ENCODE results near the gene HNRNPLL. TPM values are rescaled to one million over a fixed set of nuclear protein-coding genes. Genes with fewer than 3 reads are reported as not detected.

The HNRNPLL gene
- total and polyA plus RNA-seq, 2 of the 8 experiments (the other 6 are each of a cell fraction or from before 2014, with no cell fraction given), result 18.6 to 69.3 TPM

DNA sequence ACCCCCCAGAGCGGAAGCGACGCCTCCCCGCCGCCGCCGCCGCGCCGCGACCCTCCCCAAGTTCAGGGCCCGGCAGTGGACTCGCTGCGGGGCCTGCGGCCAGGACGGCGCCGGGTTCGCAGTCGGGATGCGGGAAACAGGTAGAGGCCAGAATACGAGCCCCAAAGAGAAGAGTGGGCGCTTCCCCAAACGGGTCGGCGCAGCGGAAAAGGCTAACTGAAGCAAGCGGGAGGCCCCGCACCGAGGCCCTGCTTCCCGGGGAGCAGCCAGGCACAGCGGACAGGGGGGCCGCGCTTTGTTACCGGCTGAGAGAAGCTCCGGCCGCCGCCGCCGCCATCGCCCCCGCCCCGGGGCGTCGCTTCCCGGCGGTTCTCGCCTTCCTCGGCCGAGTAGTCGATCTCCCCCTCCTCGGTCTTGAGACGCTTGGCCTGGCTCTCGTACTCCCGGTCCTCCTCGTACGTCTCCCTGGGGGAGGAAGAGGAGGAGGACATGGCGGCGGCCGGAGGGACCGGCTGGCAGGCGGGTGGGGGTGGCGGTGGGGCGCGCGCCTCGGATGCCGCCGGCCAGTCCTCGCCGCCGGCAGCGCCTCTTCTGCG, 494 bp downstream of the HNRNPLL start:
- H3K9me3 ChIP-seq (ENCODE audit: insufficient read depth in 2 of 2, low read depth in 1 of 2, low read length in 1 of 2), result no peaks in the 10 kb centered on the region
- peak overlapping the region; percentile 73 for H2BK5ac ChIP-seq (ENCODE audit: low read depth, low read length)
- no peaks in the 10 kb centered on the region for H3K79me1 ChIP-seq (ENCODE audit: low read depth, low read length)
- 1% methylated on average over 33 of the region's 74 CpGs; no CpG with 5 or more reads in 1 of the 2 experiments for WGBS, 2 experiments (ENCODE audit: extremely low coverage in 1 of 2, insufficient coverage in 1 of 2, insufficient read length in 1 of 2, insufficient replicate concordance in 2 of 2, low coverage in 1 of 2, low lambda C conversion rate in 2 of 2, missing lambda C conversion rate in 1 of 2)
- H4K8ac ChIP-seq (ENCODE audit: extremely low read depth, insufficient read depth, low read length), result peak overlapping the region; percentile 96
- H3K14ac ChIP-seq (ENCODE audit: insufficient read length), result no peak overlapping the region
- peak overlapping the region; percentile 91 for H3K27ac ChIP-seq (ENCODE audit: low read depth, low read length)
- peak overlapping the region; percentile 82 to 93 (median 84) for H3K9ac ChIP-seq (replicated peaks in 1 of 4; ENCODE audit: extremely low read depth in 1 of 4, low read depth in 3 of 4, low read length in 3 of 4)
- H3K4me2 ChIP-seq (ENCODE audit: insufficient read depth in 1 of 2, low read depth in 2 of 2, low read length in 2 of 2), result peak overlapping the region; percentile 77 to 81
- H3K79me2 ChIP-seq (ENCODE audit: control insufficient read depth in 1 of 2, insufficient read depth in 2 of 2, low read length in 2 of 2), result peaks cover 17 to 47% of the 10 kb centered on the region in 2 experiments
- peak overlapping the region; percentile 80 to 94 (median 84) for H3K4me3 ChIP-seq (ENCODE audit: extremely low read depth in 1 of 4, insufficient read depth in 2 of 4, low read depth in 3 of 4, low read length in 4 of 4)
- H2AFZ ChIP-seq (ENCODE audit: low read length), result no peak overlapping the region
- H4K5ac ChIP-seq (ENCODE audit: insufficient read length, low read depth, low read length), result peak overlapping the region; percentile 69
- DNase-seq (ENCODE audit: low read depth in 1 of 2, low spot score in 2 of 2) (peak in 1 of 2 experiments; percentile 75), FAIRE-seq (no peak)
- no peak overlapping the region for H2BK20ac ChIP-seq (ENCODE audit: low read length)
- ChIA-PET POLR2A (ENCODE audit: partially characterized antibody) (interaction anchor here (0.6 to 21.1 kb wide), 26 partner anchors 9 to 248 kb away, joined by 3 to 334 read pairs (median 4); partner anchors contain the start of genes GALM and SRSF7), CTCF (ENCODE audit: partially characterized antibody) (interaction anchor here (0.8 to 14.3 kb wide), 10 partner anchors 11 to 226 kb away, joined by 3 to 119 read pairs (median 5); no protein-coding TSS in a partner anchor)
- no peak overlapping the region for H3K4ac ChIP-seq (replicated peaks; ENCODE audit: insufficient read length, low read depth, low read length)
- no peaks in the 10 kb centered on the region for H3K27me3 ChIP-seq (replicated peaks in 1 of 4; ENCODE audit: control insufficient read depth in 3 of 4, extremely low read depth in 1 of 4, insufficient read depth in 3 of 4, low read length in 3 of 4)
- peaks cover 3 to 20% of the 10 kb centered on the region in 2 experiments for H4K20me1 ChIP-seq (replicated peaks in 1 of 2; ENCODE audit: control insufficient read depth in 1 of 2, insufficient read depth in 2 of 2, low read length in 2 of 2)
- peaks cover 0 to 9% (median 3%) of the 10 kb centered on the region in 4 experiments; a peak in 3 of 7 replicates for H3K4me1 ChIP-seq (replicated peaks in 1 of 4; ENCODE audit: control insufficient read depth in 3 of 4, insufficient read depth in 4 of 4, low read length in 3 of 4)
- H3K18ac ChIP-seq (ENCODE audit: extremely low read depth, low read length), result peak overlapping the region; percentile 96
- peak overlapping the region; percentile 92 for H3K56ac ChIP-seq (replicated peaks; ENCODE audit: insufficient read length, low read depth, low read length)
- H2BK15ac ChIP-seq (ENCODE audit: low read length), result no peak overlapping the region
- H2BK120ac ChIP-seq (replicated peaks; ENCODE audit: low read depth, low read length), result no peak overlapping the region
- no peak overlapping the region for H2AK5ac ChIP-seq (ENCODE audit: low read depth, low read length)
- TF ChIP-seq GABPA (IDR thresholded peaks at IDR 0.05; ENCODE audit: borderline replicate concordance, insufficient read depth, low read length) (no peak), YY1 (IDR thresholded peaks at IDR 0.05; ENCODE audit: low read depth, low read length) (peak; percentile 50; the same call in 1 of the 2 replicates), FOSL1 (IDR thresholded peaks at IDR 0.05; ENCODE audit: insufficient read depth, low read depth, low read length) (no peak), PHF8 (conservative IDR thresholded peaks at IDR 0.05; ENCODE audit: low read depth, low read length) (peak; percentile 76; the same call in 1 of the 2 replicates), RBBP5 (IDR thresholded peaks at IDR 0.05; ENCODE audit: borderline replicate concordance, low read depth, low read length) (0 out of 2 replicates have a peak, but pooled peaks have one; percentile 61), JUND (IDR thresholded peaks at IDR 0.05; ENCODE audit: low read length) (no peak), ZNF274 (IDR thresholded peaks at IDR 0.05; ENCODE audit: borderline replicate concordance, extremely low read depth, low read length) (no peak), TBP (IDR thresholded peaks at IDR 0.05; ENCODE audit: low read depth, low read length) (peak; percentile 14; the same call in 1 of the 2 replicates), POU5F1 (IDR thresholded peaks at IDR 0.05; ENCODE audit: low read depth, low read length) (no peak), RXRA (IDR thresholded peaks at IDR 0.05; ENCODE audit: insufficient read depth, low read depth, low read length) (no peak), HDAC6 (IDR thresholded peaks at IDR 0.05; ENCODE audit: low read depth, low read length) (no peak), SIRT6 (IDR thresholded peaks at IDR 0.05; ENCODE audit: low read length) (no peak)
- no peak overlapping the region for H3K23ac ChIP-seq (ENCODE audit: insufficient read length)
- H3K23me2 ChIP-seq (ENCODE audit: low read depth, low read length), result peaks cover 4% of the 10 kb centered on the region; the same call in 1 of the 2 replicates
- no peak overlapping the region for H2BK12ac ChIP-seq (ENCODE audit: low read depth, low read length)
- H3K36me3 ChIP-seq (ENCODE audit: control insufficient read depth in 2 of 4, insufficient read depth in 4 of 4, low read length in 3 of 4), result no peaks in the 10 kb centered on the region
- H4K91ac ChIP-seq (replicated peaks; ENCODE audit: insufficient read length, low read length), result peak overlapping the region; percentile 97

Data from H1 (cell line).